ENCODE results near the gene INPP4B.
A peak's percentile ranks its signal among the peaks of the same experiment; 100 is the strongest.

INPP4B gene

DNA sequence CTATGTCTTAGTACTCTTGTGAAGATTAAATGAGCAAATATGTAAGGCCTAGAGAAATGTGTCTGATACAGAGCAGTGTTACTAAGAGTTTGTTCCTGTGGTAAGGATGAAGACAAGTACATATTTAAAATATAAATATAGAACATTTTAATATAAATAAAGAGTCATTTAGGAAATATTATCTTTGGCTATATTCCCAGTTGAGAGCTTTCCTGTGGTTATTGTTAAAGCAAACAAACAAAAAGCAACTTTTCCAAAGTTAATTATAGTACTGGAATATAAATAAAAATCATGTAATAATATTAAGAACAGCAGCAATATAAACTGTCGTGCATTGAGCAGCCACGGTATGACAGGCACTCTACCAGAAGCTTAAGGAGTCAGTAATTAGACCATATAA is 472.5 kb downstream of the INPP4B start:
- no peak overlapping the region for H3K4me3 ChIP-seq (ENCODE audit: low read length)
- DNase-seq (ENCODE audit: low read depth, low spot score): no peak

DNA sequence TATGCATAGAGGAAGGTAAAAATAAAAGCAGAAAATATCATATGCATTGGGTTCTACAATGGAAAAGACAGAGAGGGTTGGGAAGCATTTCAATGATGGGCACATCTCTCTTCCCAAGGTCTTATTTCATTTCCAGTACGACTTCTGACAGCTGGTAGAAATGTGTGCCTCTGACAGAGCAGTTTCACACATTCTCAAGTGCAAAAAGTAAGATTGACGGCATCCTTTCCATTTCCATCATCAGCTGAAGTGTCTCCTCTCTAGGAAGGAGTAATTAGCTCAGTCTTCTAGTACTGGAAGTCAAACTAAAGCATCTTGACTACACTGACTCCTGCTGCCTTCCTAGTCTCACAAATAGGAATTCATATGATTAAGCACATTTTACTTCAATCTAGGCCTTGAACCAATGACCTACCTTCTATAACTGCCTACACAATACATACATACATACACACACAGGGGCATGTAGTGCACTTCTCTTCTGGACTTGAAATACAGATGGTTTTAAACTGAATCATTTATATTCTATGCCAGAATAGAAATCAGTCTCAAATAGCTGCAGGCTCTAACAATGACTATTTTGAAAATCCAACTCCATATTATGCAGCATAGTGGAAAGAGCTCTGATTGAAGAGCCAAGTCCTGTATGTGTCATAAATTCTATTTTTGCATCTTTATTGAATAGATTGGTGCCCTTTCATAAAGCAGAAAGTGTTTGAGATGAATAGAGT is 473.4 kb downstream of the INPP4B start:
- H3K4me3 ChIP-seq (ENCODE audit: low read length): no peak overlapping the region
- DNase-seq (ENCODE audit: low read depth, low spot score): no peak

DNA sequence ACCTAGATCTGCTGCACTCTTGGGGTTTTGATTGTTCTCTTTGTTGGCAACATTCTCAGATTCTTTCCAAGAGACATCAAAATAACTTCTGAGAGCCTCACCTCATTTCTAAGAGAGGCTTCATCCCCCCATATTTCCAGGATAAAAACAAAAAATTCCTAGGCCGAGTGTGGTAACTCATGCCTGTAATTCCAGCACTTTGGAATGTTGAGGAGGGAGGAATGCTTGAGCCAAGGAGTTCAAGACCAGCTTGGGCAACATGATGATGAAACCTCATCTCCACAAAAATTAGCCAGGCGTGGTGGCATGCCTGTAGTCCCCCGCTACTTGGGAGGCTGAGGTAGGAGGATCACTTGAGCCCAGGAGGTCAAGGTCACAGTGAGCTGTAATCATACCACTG is 477.0 kb downstream of the INPP4B start:
- H3K4me3 ChIP-seq (ENCODE audit: low read length): no peak overlapping the region
- no peak for DNase-seq (ENCODE audit: low read depth, low spot score)

DNA sequence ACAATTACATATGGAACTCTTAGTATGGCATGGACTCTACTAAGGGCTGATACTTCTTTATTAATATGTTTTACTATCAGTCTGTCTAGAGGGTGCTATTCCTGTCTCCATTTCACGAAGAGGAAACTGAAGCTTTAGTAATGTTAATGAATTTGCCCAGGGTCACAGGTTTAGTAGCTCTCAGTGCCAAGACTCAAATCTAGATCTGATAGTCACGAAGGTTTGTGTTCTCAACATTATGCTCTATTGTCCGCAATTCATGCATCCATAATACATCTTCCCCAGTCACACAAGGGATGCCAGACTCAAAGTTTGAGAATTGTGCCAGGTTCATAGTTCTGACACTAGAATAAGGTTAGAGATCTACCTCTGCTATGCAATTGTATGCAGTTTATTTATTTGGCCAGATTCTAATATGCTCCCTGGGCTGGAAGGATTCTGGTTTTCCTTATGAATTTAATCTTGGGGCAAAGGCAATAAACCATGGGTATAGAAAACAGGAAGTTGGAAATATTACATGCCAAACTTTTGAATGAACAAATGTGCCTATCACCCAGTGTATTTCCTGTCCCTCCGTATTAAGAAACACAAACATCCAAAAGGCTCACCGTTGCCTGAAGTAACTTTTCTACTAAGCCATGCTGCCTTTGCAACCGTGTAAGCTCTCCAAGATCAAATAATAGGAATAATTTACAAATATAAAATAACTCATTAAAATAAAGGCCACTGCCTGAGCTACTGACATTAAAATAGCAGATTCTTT is 478.5 kb downstream of the INPP4B start:
- no peak for DNase-seq (ENCODE audit: low read depth, low spot score)
- no peak overlapping the region for H3K4me3 ChIP-seq (ENCODE audit: low read length)

DNA sequence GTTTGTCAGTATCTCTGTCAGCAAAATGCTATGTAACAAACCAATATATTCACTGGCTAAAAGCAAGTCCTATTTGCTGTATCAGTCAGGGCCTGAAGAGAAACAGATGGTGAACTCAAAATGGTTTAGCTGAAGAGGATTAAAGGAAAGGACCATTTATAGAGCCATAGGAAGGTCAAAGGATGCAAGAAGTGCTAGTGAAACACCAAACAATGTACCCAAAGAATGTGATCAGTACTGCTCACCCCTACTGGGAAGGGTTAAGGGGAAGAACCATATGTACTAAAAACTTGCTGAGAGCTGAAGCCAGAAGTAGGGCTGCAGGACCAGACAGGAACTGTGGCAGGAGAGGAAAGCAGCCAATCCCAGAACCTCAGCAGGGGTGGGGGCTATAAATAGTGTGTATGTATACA is 479.3 kb downstream of the INPP4B start:
- no peak for DNase-seq (ENCODE audit: low read depth, low spot score)
- no peak overlapping the region for H3K4me3 ChIP-seq (ENCODE audit: low read length)

DNA sequence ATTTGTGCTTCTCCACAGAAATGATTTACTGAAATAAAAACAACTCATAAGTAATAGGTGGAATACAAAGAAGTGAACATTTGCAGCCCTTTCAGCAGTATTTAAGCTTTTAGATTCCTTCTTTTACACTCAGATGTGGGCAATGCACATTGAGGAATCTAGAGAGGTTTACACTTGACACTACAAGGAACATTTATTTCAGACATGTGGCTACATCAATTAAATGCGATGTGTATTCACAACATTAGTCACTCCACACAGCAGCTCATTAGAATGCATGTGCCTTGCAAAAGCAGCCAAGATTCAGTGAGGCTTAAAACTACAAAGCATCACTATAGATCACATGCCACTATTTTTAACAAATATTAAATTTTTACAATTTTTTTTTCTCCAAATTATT is 480.7 kb downstream of the INPP4B start:
- no peak for DNase-seq (ENCODE audit: low read depth, low spot score)
- no peak overlapping the region for H3K4me3 ChIP-seq (ENCODE audit: low read length)

DNA sequence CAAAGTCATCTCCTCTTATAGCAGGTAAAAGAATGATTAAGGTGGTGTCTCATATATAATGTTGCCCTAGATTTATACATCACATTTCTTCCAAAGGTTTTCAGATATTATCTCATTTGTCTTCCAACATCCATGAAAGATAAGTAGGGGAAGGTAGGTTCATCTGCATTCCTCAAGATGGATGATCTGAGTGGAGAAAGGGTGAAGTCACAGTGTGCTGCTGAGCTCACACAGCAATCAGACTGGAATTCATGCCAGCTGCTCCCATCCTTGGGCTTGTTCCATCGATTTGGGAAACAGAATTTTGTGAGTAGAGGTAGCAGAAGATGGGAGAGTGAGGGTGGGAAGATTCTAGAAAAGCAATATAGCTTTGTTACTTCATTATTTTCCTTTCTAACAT is 482.4 kb downstream of the INPP4B start:
- no peak for DNase-seq (ENCODE audit: low read depth, low spot score)
- no peak overlapping the region for H3K4me3 ChIP-seq (ENCODE audit: low read length)

DNA sequence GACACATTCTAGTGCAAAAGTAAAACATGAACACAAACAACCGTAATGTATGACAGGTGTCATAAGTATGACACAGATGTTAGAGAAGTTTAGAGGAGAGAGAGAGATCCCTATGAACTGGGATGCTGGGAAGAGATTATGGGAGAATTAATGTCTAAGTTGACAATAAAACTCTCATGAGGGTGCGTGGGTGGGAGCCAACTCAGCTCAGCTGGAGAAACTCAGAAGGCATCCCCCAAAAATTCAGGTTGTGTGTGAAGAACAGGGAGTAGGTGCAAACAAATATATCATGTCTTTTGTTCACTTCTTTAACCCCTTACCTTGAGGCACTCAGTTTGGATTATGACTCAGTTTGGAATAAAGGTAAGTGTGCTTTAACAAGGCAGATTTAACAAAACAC is 484.1 kb downstream of the INPP4B start:
- DNase-seq (ENCODE audit: low read depth, low spot score): no peak
- no peak overlapping the region for H3K4me3 ChIP-seq (ENCODE audit: low read length)

DNA sequence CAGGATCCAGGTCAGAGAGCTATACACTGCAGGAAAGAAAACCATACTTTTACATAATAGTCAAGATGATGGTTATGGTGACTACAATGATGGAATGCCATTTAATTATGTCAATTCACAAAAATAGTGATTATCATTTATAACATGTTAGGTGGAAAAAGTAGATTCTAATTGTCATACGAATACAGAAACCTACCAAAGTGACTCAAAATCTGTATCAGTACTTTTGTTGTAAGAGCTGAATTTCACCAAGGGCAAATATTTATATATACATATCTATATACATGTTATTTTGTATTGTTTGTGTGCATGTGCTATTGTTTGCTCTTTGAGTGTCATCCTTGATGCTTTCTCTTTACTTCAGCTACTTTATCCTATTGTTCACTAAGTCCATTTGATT is 485.4 kb downstream of the INPP4B start:
- H3K4me3 ChIP-seq (ENCODE audit: low read length): no peak overlapping the region
- no peak for DNase-seq (ENCODE audit: low read depth, low spot score)

DNA sequence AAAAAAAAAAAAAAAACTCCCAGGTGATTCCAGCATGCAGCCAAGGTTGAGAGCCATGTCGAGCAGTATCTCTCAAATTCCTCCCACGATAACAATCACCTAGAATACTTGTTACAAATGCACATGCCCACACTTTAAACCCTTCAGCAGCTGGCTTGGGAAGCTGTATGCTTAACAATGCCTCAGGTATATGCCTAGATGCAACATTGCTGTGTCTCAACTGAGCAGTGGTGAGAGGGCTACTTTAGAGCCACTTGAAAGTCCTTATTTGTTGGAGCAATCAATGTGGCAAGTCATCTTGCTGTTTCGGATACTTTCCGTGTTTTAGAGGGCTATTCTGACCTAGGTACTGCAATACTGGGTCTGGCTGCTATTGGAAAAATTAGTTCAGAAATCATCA is 487.4 kb downstream of the INPP4B start:
- no peak for DNase-seq (ENCODE audit: low read depth, low spot score)

DNA sequence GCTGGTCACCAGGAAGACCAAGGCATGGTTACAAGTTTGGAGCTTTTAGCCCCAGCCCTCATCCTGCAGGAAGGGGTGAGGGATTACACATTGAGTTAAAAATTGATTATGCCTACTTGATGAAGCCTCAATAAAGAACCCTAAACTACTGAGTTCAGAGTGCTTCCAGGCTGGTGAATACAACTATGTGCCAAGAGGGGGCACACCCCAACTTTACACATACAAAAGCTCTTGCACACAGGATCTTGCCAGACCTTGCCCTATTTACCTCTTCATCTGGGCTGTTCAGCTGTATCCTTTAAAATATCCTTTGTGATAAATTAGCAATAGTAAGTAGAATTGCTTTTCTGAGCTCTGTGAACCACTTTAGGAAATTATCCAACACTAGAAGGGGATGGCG is 489.3 kb downstream of the INPP4B start:
- DNase-seq (ENCODE audit: low read depth, low spot score): no peak
- H3K4me3 ChIP-seq (ENCODE audit: low read length): no peak overlapping the region

More for the DNA sequence above, 487.4 kb downstream of the INPP4B start:
- no peak overlapping the region for H3K4me3 ChIP-seq (ENCODE audit: low read length)

DNA sequence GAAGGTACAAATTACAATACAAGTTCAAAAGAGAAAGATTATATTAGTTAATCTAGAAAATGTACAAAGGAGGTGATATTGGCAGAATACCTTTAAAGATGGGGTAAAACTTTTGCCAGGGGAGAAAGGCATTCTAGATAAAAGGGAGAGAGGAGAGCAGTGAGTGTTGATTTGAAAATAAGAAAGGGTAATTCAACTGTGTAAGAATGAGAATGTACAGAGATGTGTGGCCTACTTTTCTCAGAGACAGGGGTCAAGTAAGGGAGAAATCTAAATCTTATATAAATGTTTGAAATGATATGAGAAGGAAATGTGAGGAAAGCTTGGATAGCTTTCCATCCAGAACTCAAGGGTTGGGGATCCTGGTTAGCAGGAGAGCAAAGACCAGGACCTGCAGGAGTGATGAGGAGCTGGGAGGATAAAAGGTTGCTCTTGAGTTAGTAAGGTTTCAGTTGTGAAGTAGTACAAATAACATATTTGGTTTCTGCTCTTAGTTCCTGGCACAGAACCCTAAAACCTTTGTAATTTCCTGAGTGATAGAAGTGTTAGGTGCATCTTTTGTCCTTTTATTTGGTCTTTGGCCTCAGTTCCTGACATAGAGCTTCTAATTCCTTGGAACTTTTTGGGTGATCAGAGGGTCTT is 489.9 kb downstream of the INPP4B start:
- DNase-seq (ENCODE audit: low read depth, low spot score): no peak
- no peak overlapping the region for H3K4me3 ChIP-seq (ENCODE audit: low read length)

DNA sequence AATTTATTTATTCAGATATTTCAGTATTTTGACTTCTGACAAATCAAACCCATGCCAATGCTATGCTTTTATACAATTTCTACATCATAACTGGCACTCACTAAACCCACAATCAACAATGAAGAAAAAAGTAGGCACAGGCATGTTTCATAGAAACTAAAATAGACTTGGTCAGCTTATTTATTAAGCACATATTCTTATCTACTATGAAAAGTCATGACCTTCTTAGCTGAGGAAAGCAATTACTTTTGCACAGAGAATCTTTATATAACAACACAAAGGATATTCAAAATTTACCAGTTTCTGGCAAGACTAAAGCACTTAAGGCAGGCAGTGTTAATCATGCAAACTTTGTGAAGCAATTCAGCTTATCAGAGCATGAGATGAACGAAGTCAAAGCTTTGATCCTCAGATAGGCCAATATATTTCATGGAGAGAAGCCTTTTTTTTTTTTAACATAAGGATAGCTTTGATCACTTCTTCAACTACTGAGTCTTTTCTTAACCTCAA is 490.6 kb downstream of the INPP4B start:
- no peak for DNase-seq (ENCODE audit: low read depth, low spot score)
- H3K4me3 ChIP-seq (ENCODE audit: low read length): no peak overlapping the region

DNA sequence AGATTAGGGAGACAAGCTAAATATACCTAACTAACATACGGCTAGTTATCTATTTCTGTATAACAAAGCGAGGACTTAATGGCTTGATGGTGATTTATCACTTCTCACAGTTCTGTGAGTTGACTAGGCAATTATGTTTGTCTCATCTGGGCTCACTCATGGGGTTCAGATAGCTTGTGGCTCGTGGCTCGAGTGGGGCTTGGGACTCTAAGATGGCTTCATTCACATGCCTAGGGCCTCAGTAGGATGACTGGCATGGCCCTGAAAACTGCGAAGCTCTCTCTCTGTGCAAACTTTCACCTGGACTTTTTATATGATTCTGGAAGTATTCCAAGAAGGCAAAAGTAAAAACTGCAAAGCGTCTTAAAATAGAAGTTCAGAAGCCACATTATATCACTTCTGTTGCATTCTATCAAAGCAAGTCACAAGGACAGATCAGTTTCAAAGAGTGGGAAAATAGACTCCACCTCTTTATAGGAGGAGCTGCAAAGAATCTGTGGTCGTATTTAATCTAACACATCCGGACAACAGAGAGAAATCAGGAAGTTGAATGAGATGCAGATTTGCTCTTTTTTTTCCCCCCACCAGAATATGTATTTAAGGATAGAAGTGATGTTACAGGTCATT is 491.2 kb downstream of the INPP4B start:
- H3K4me3 ChIP-seq (ENCODE audit: low read length): no peak overlapping the region
- peak; percentile 72 for DNase-seq (ENCODE audit: low read depth, low spot score)

DNA sequence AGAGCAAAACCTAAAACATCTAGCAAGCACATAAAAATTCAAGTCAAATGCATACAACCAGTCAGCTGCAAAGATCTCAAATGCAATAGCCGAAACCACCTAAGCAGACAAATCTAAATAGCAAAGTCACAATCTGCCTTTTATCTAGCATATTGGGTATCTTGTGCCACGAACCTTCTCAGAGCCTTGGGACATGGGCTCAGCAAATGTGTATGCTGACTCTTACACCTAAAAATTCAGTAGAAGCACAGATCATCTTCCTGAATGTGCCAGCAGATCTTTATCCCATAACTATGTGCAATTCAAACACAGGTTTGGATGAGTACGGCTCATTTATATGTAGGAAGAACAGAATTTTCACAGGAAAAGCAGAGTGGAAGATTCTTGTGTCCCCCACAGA is 492.1 kb downstream of the INPP4B start:
- DNase-seq (ENCODE audit: low read depth, low spot score): no peak
- H3K4me3 ChIP-seq (ENCODE audit: low read length): no peak overlapping the region

DNA sequence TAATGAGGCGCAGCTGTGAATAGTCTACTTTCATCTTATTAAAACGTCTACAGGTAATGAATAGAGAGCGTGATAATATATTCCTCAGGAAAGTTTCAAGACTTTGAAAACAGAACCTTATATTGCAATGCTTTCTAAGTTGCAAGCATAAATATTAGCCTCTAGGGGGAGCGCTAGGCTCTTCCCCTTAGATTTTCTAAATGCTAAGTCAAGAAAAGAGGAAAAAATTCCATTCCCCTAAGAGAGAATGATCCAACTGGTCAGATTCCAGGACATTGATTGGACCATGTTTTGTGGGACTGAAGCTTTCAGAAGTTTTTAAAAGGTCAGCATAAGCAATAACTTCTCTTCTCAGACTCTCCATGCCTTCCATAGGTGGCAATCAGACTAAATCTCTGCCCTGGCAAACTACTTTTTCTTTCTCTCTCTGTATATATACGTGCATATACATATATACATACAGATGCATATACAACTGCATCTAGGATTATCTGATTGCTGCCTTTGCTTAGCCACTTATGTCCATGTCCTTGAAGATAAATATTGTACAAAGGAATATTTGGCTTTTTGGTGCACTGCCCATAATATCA is 492.9 kb downstream of the INPP4B start:
- no peak overlapping the region for H3K4me3 ChIP-seq (ENCODE audit: low read length)
- peak; percentile 26 for DNase-seq (ENCODE audit: low read depth, low spot score)

DNA sequence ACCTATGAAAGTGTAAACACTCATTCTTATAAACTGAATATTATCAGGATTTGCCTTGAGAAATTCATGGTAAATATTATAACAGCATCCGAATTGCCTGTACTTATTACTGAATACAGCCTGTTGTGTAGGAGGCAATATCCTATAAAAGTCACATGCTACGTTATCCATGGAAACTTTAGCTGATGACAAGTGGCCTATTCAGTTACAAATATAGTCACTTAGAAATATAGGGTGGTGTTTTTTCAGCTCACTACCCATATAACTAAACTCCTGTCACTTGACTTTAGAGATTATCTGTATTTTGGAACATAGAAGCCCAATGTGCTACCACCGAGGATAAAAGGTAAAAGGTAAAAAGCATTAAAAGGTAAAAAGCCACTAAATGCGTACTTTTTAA is 493.4 kb downstream of the INPP4B start:
- no peak overlapping the region for H3K4me3 ChIP-seq (ENCODE audit: low read length)

DNA sequence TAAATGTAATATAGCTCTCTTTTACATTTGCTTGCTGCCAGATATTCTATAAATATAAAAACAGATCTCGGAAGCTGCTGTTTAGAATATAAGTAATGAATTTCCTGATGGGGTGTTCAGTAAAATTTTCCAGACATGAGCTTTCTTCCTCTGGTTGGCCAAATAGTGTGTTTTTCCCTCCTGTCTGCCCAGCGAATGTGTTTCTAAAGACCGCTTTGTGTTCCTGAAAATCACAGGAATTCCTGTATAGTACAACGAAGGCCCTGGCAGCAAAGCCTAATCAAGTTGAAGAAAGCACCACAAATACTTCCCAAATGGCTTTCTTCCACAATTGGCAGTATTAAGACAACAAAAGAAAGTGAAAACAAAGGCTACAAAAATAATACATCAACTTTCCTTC is 494.1 kb downstream of the INPP4B start:
- no peak for DNase-seq (ENCODE audit: low read depth, low spot score)
- no peak overlapping the region for H3K4me3 ChIP-seq (ENCODE audit: low read length)

More for the DNA sequence above, 493.4 kb downstream of the INPP4B start:
- DNase-seq (ENCODE audit: low read depth, low spot score): no peak

DNA sequence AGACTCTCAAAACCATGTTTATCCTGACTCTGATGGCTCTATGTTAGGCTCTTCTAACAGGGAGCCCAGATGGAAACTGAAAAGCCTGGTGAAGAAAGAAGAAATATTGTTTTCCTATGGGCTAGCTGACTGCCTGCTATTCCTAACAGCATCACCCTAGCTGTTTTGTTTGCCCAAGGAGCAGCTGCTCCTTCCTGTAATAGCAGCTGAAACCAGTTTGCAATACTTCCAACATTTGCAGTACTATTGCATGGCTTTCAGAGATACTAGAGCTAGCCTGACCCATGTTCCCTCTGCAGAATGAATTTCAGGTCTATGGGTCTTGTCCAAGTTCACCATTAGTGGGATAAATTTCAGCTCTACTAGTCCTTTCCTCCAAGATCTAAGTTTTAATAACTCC is 495.2 kb downstream of the INPP4B start:
- DNase-seq (ENCODE audit: low read depth, low spot score): no peak

More for the DNA sequence above, 495.2 kb downstream of the INPP4B start:
- H3K4me3 ChIP-seq (ENCODE audit: low read length): no peak overlapping the region
